NB4 (cell line): ENCODE data around the gene SIX2.

ENCODE experiments used
- DNase-seq: peaks from one replicate; pipeline ENCODE4 v3.0.0; 2010; ENCODE audit warnings: low read depth
- H3K4me3 ChIP-seq: one replicate; pipeline ENCODE4 v1.5.1; 2011; ENCODE audit warnings: mild to moderate bottlenecking, low read depth, low read length, moderate library complexity
- CTCF ChIP-seq: IDR thresholded peaks from one replicate; pipeline ENCODE4 v1.5.1; 2012; ENCODE audit warnings: low read depth, low read length
- MAX ChIP-seq: IDR thresholded peaks from 2 replicates; pipeline ENCODE4 v1.6.1; 2011; ENCODE audit warnings: low read depth, low read length
- MYC ChIP-seq: IDR thresholded peaks from 2 replicates; pipeline ENCODE4 v1.6.1; 2011; ENCODE audit warnings: low read depth, low read length
- POLR2A ChIP-seq: IDR thresholded peaks from 2 replicates; pipeline ENCODE4 v1.6.1; 2011; ENCODE audit warnings: mild to moderate bottlenecking; ENCODE audit not compliant: insufficient read length; ENCODE audit errors: extremely low read depth

Gene SIX2

GRCh38 chr2:45033302-45033701 is 24.1 kb upstream of the SIX2 start:
- H3K4me3 ChIP-seq, result no peak overlapping the region
- TF ChIP-seq MYC (no peak), POLR2A (no peak), CTCF (no peak), MAX (no peak)
- no peak for DNase-seq

GRCh38 chr2:45031028-45031427 is 21.8 kb upstream of the SIX2 start:
- TF ChIP-seq CTCF (no peak), POLR2A (no peak), MYC (no peak), MAX (no peak)
- H3K4me3 ChIP-seq, result no peak overlapping the region
- no peak for DNase-seq

GRCh38 chr2:45030553-45030952 is 21.3 kb upstream of the SIX2 start:
- no peak for DNase-seq
- no peak overlapping the region for H3K4me3 ChIP-seq
- TF ChIP-seq MAX (no peak), MYC (no peak), POLR2A (no peak), CTCF (no peak)

GRCh38 chr2:45029215-45029614 is 20.0 kb upstream of the SIX2 start:
- H3K4me3 ChIP-seq, result no peak overlapping the region
- TF ChIP-seq CTCF (no peak), MYC (no peak), POLR2A (no peak), MAX (no peak)
- DNase-seq, result no peak

GRCh38 chr2:45028276-45028675 is 19.0 kb upstream of the SIX2 start:
- TF ChIP-seq CTCF, result no peak
- TF ChIP-seq POLR2A, result no peak
- no peak for TF ChIP-seq MAX
- no peak for TF ChIP-seq MYC
- H3K4me3 ChIP-seq, result no peak overlapping the region
- DNase-seq, result no peak

- no peak for DNase-seq
- TF ChIP-seq MAX (no peak), CTCF (no peak), POLR2A (no peak), MYC (no peak)
- H3K4me3 ChIP-seq, result no peak overlapping the region
Observed at GRCh38 chr2:45026924-45027450, 17.7 kb upstream of the SIX2 start.
